HepG2 (cell line): ENCODE results near the gene NWD2. TPM values are rescaled to one million over a fixed set of nuclear protein-coding genes. Genes with fewer than 3 reads are reported as not detected.

ENCODE experiments used
- ATAC-seq: fragments of 200-7000 bp; cut with Tn5 transposase; 3 replicates; pipeline ENCODE4 v1.9.1; 2020; ENCODE audit warnings: mild to moderate bottlenecking, moderate library complexity
- BruUV-seq: library from RNA; stranded (reverse); fragments of 400-500 nt; replicated peaks from 2 replicates; lab custom pipeline; 2021; lab: Mats Ljungman, UMichigan
- CTCF ChIA-PET: fragments of 300-600 bp; formaldehyde crosslinking; extraction: SDS; loops from one replicate; lab custom pipeline; 2021; ENCODE audit warnings: low total read pairs, inconsistent platforms, low intra/inter-chr PET ratio; lab: Yijun Ruan, JAX
- POLR2A ChIA-PET: fragments of 350-600 bp; sonication (Branson Sonifier 250); formaldehyde crosslinking; loops from one replicate; lab custom pipeline; 2020; ENCODE audit warnings: antibody characterized with exemption, inconsistent platforms; lab: Yijun Ruan, JAX
- DNase-seq: peaks from one replicate; pipeline ENCODE4 v3.0.0-alpha.2; 2015; ENCODE audit warnings: low spot score
- FAIRE-seq: peaks from 3 replicates; lab custom pipeline; 2011; peaks lifted over from hg19 to GRCh38; lab: Jason Lieb, UNC
- H2AFZ ChIP-seq: one replicate; pipeline ENCODE4 v1.6.1; 2011; ENCODE audit warnings: low read length, inconsistent platforms
- H3K27ac ChIP-seq: fragments of 300-600 bp; 3 replicates; pipeline ENCODE4 v1.8.0; 2011; ENCODE audit warnings: mixed run types, mild to moderate bottlenecking, mixed read lengths, low read length, inconsistent platforms; ENCODE audit not compliant: insufficient read depth; ENCODE audit errors: extremely low read length
- H3K27me3 ChIP-seq, 2 experiments: fragments of 200-600 bp in 1 of 2; 2 replicates in 1 of 2; 3 replicates in 1 of 2; pipeline versions ENCODE4 v1.6.0 to v1.8.0; 2011; ENCODE audit warnings: low read length in 2 of 2, mild to moderate bottlenecking in 2 of 2, moderate library complexity in 2 of 2, inconsistent platforms in 1 of 2; ENCODE audit not compliant: insufficient read depth in 2 of 2, control insufficient read depth in 1 of 2
- H3K36me3 ChIP-seq, 2 experiments: fragments of 200-600 bp in 1 of 2; replicated peaks in 1 of 2; 2 replicates in 1 of 2; 3 replicates in 1 of 2; pipeline versions ENCODE4 v1.5.1 to v1.8.0; 2011; ENCODE audit warnings: low read length in 2 of 2, inconsistent platforms in 1 of 2; ENCODE audit not compliant: insufficient read depth in 2 of 2, control insufficient read depth in 1 of 2
- H3K4me1 ChIP-seq: 2 replicates; pipeline ENCODE4 v1.5.1; 2012; ENCODE audit warnings: low read length, inconsistent platforms; ENCODE audit not compliant: insufficient read depth
- H3K4me2 ChIP-seq: 2 replicates; pipeline ENCODE4 v1.6.0; 2011; ENCODE audit warnings: low read depth, low read length, inconsistent platforms
- H3K4me3 ChIP-seq, 3 experiments: fragments of 200-600 bp in 1 of 3; sonication (generic), shearing (Covaris generic) in 1 of 3; replicated peaks in 1 of 3; 2 replicates each; pipeline ENCODE4 v1.5.1; 2011 to 2016; ENCODE audit warnings: low read length in 3 of 3, inconsistent platforms in 2 of 3, low read depth in 2 of 3, mild to moderate bottlenecking in 2 of 3, control low read depth in 1 of 3, mixed read lengths in 1 of 3; ENCODE audit not compliant: insufficient read depth in 1 of 3
- H3K79me2 ChIP-seq: one replicate; pipeline ENCODE4 v1.6.1; 2011; ENCODE audit warnings: low read length, inconsistent platforms; ENCODE audit not compliant: insufficient read depth
- H3K9ac ChIP-seq: 2 replicates; pipeline ENCODE4 v1.6.0; 2011; ENCODE audit warnings: mild to moderate bottlenecking, low read depth, low read length, inconsistent platforms; ENCODE audit not compliant: insufficient read depth
- H3K9me3 ChIP-seq: 2 replicates; pipeline ENCODE4 v1.5.1; 2012; ENCODE audit warnings: mild to moderate bottlenecking, low read length
- H4K20me1 ChIP-seq: 2 replicates; pipeline ENCODE4 v1.6.0; 2011; ENCODE audit warnings: inconsistent platforms, mild to moderate bottlenecking, low read length, moderate library complexity; ENCODE audit not compliant: insufficient read depth
- DNMT3B ChIP-seq: conservative IDR thresholded peaks from 2 replicates; pipeline ENCODE4 v1.6.1; 2016; ENCODE audit warnings: missing biosample characterization, control low read depth
- GTF3A ChIP-seq: sonication (generic); formaldehyde crosslinking; conservative IDR thresholded peaks from 2 replicates; pipeline ENCODE4 v1.4.0; 2020; ENCODE audit warnings: mild to moderate bottlenecking, missing genetic modification reagents
- KLF9 ChIP-seq: IDR thresholded peaks from 2 replicates; pipeline ENCODE4 v1.6.1; 2016; ENCODE audit warnings: low read depth
- MAFG ChIP-seq: sonication (generic); formaldehyde crosslinking; IDR thresholded peaks from 2 replicates; pipeline ENCODE4 v1.5.1; 2020; ENCODE audit warnings: mild to moderate bottlenecking, missing genetic modification reagents
- POLR2AphosphoS2 ChIP-seq: IDR thresholded peaks from 2 replicates; pipeline ENCODE4 v1.6.1; 2011; ENCODE audit warnings: low read depth, low read length, improper control_type of control experiment
- SP5 ChIP-seq: IDR thresholded peaks from 2 replicates; pipeline ENCODE4 v1.6.1; 2016; ENCODE audit warnings: low read depth, borderline replicate concordance
- THYN1 ChIP-seq: sonication (generic); formaldehyde crosslinking; IDR thresholded peaks from 2 replicates; pipeline ENCODE4 v1.8.1; 2023; ENCODE audit warnings: low read depth, mild to moderate bottlenecking, moderate library complexity, missing genetic modification reagents, borderline replicate concordance
- YEATS2 ChIP-seq: sonication (generic); formaldehyde crosslinking; IDR thresholded peaks from 2 replicates; pipeline ENCODE4 v1.4.0; 2020; ENCODE audit warnings: missing genetic modification reagents, borderline replicate concordance
- ZNF234 ChIP-seq: sonication (generic); formaldehyde crosslinking; conservative IDR thresholded peaks from 2 replicates; pipeline ENCODE4 v1.5.1; 2020; ENCODE audit warnings: mild to moderate bottlenecking, missing genetic modification reagents
- ZNF367 ChIP-seq: sonication (generic); formaldehyde crosslinking; IDR thresholded peaks from 2 replicates; pipeline ENCODE4 v1.4.0; 2020; ENCODE audit warnings: missing genetic modification reagents, borderline replicate concordance
- ZNF782 ChIP-seq: sonication (generic); formaldehyde crosslinking; IDR thresholded peaks from 2 replicates; pipeline ENCODE4 v1.4.0; 2020; ENCODE audit warnings: missing genetic modification reagents, mild to moderate bottlenecking, borderline replicate concordance
- ZNF883 ChIP-seq: sonication (generic); formaldehyde crosslinking; IDR thresholded peaks from 2 replicates; pipeline ENCODE4 v1.5.1; 2020; ENCODE audit warnings: mild to moderate bottlenecking, missing genetic modification reagents; ENCODE audit errors: not compliant biosample characterization
- WGBS: methylation state at CpG from one replicate; pipeline ENCODE4 v1.1.6; 2017; ENCODE audit warnings: low lambda C conversion rate; 5-methylcytosine and 5-hydroxymethylcytosine counted together
- in situ Hi-C: cut with HindIII; loops from 2 replicates; pipeline ENCODE4 v1.10.0; 2017; ENCODE audit warnings: low pct_unique_long_range_greater_than_20kb; ENCODE audit not compliant: extremely low pct_ligation_motif_present
- intact Hi-C: fragments of 100-400 bp; cut with micrococcal nuclease; formaldehyde crosslinking; loops from one replicate; pipeline ENCODE4 v1.10.0; 2022; ENCODE audit not compliant: unreplicated experiment
- polyA plus RNA-seq, 8 experiments: library from polyadenylated mRNA; depleted of rRNA in 3 of 8; stranded (reverse) in 7 of 8; unstranded in 1 of 8; fragments of >200 nt; fragmentation: Illumina TruSeq in 4 of 8; extraction: Trizol in 4 of 8; gene quantifications; 2 replicates each; pipeline versions ENCODE4 v1.2.1 to v1.2.3, GENCODE V29; 2011 to 2016; ENCODE audit warnings: low read depth in 4 of 8, missing spikeins in 1 of 8, mixed read lengths in 1 of 8; ENCODE audit not compliant: insufficient read depth in 1 of 8
- total RNA-seq, 5 experiments: library from RNA; depleted of rRNA; stranded (reverse); fragments of >200 nt; fragmentation: Illumina TruSeq; extraction: Trizol; gene quantifications; 2 replicates each; pipeline ENCODE4 v1.2.3, GENCODE V29; 2016; ENCODE audit warnings: low read depth in 1 of 5
- TF ChIP-seq, protein P1 (sequence below): sonication (generic); formaldehyde crosslinking; IDR thresholded peaks from 2 replicates; pipeline ENCODE4 v1.4.0; 2020; ENCODE audit warnings: missing genetic modification reagents
- TF ChIP-seq, protein P2 (sequence below): sonication (generic); formaldehyde crosslinking; IDR thresholded peaks from 2 replicates; pipeline ENCODE4 v1.5.1; 2020; ENCODE audit warnings: mild to moderate bottlenecking, missing genetic modification reagents, moderate library complexity
- TF ChIP-seq, protein P3 (sequence below): sonication (generic); formaldehyde crosslinking; IDR thresholded peaks from 2 replicates; pipeline ENCODE4 v1.4.0; 2020; ENCODE audit warnings: missing genetic modification reagents

The NWD2 gene
- total and polyA plus RNA-seq, 2 of the 13 experiments (the other 11 are each of a cell fraction or from before 2014, with no cell fraction given) = not detected

DNA sequence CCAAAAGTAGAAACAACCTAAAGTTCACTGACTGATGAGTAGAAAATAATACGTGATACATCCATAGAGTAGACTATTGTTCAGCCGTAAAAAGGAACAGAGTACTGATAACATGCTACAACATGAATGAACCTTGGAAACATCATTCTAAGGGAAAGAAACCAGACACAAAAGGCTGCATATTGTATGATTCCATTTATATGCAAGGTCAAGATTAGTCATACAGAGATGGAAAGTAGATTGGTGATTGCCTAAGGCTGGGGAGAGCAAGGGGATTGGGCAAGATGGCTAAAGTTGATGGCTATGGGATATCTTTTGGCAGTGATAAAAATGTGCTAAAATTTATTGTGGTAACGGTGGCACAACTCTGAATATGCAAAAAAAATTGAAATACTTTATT lies 232.6 kb downstream of the NWD2 start (continued):
- no peak for TF ChIP-seq ZNF367 (CRISPR knock-in tag)

DNA sequence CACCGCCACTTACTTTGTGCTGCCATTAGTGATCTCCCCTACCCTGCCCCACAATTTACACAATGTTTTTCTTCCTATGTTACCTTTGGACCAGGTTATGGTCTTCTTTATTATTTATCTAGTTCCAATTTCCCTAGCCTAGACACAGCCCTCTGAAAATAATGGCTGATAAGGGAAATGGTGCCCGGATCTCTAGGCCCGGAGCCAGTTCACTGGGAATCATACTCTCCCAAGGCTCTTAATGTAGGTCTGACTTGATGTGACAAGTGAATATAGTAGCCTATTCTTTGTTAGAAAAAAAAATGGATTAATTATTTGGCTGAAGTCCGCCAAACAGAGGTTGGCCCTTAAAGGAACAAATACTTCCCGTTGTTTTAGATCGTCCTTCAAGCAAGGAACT lies 233.6 kb downstream of the NWD2 start:
- no peaks in the 10 kb centered on the region for H3K9me3 ChIP-seq
- FAIRE-seq = no peak
- H4K20me1 ChIP-seq = no peaks in the 10 kb centered on the region
- no peak overlapping the region for H2AFZ ChIP-seq
- intact Hi-C loops (no loop called here), in situ Hi-C loops (no loop called here)
- ChIA-PET POLR2A (no interaction called here), CTCF (no interaction called here)
- H3K4me2 ChIP-seq = no peak overlapping the region
- H3K36me3 ChIP-seq = no peaks in the 10 kb centered on the region
- no peaks in the 10 kb centered on the region for H3K27me3 ChIP-seq
- ATAC-seq = no peak
- no peak overlapping the region for H3K9ac ChIP-seq
- no TSS peak for BruUV-seq
- no peak overlapping the region for H3K4me3 ChIP-seq
- no peak for DNase-seq
- WGBS = 56% methylated on average over 6 of the region's 6 CpGs
- H3K27ac ChIP-seq = no peak overlapping the region
- H3K4me1 ChIP-seq = no peaks in the 10 kb centered on the region
- H3K79me2 ChIP-seq = no peaks in the 10 kb centered on the region
- TF ChIP-seq, protein P1, sequence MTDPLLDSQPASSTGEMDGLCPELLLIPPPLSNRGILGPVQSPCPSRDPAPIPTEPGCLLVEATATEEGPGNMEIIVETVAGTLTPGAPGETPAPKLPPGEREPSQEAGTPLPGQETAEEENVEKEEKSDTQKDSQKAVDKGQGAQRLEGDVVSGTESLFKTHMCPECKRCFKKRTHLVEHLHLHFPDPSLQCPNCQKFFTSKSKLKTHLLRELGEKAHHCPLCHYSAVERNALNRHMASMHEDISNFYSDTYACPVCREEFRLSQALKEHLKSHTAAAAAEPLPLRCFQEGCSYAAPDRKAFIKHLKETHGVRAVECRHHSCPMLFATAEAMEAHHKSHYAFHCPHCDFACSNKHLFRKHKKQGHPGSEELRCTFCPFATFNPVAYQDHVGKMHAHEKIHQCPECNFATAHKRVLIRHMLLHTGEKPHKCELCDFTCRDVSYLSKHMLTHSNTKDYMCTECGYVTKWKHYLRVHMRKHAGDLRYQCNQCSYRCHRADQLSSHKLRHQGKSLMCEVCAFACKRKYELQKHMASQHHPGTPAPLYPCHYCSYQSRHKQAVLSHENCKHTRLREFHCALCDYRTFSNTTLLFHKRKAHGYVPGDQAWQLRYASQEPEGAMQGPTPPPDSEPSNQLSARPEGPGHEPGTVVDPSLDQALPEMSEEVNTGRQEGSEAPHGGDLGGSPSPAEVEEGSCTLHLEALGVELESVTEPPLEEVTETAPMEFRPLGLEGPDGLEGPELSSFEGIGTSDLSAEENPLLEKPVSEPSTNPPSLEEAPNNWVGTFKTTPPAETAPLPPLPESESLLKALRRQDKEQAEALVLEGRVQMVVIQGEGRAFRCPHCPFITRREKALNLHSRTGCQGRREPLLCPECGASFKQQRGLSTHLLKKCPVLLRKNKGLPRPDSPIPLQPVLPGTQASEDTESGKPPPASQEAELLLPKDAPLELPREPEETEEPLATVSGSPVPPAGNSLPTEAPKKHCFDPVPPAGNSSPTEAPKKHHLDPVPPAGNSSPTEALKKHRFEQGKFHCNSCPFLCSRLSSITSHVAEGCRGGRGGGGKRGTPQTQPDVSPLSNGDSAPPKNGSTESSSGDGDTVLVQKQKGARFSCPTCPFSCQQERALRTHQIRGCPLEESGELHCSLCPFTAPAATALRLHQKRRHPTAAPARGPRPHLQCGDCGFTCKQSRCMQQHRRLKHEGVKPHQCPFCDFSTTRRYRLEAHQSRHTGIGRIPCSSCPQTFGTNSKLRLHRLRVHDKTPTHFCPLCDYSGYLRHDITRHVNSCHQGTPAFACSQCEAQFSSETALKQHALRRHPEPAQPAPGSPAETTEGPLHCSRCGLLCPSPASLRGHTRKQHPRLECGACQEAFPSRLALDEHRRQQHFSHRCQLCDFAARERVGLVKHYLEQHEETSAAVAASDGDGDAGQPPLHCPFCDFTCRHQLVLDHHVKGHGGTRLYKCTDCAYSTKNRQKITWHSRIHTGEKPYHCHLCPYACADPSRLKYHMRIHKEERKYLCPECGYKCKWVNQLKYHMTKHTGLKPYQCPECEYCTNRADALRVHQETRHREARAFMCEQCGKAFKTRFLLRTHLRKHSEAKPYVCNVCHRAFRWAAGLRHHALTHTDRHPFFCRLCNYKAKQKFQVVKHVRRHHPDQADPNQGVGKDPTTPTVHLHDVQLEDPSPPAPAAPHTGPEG (CRISPR knock-in tag) = no peak
- TF ChIP-seq KLF9 (CRISPR knock-in tag) (no peak), ZNF883 (CRISPR knock-in tag) (no peak), ZNF782 (CRISPR knock-in tag) (no peak), SP5 (CRISPR knock-in tag) (no peak), YEATS2 (CRISPR knock-in tag) (no peak), DNMT3B (CRISPR knock-in tag) (no peak), ZNF234 (CRISPR knock-in tag) (no peak), POLR2AphosphoS2 (no peak), MAFG (CRISPR knock-in tag) (no peak), GTF3A (CRISPR knock-in tag) (no peak), THYN1 (CRISPR knock-in tag) (no peak)
- TF ChIP-seq, protein P2, sequence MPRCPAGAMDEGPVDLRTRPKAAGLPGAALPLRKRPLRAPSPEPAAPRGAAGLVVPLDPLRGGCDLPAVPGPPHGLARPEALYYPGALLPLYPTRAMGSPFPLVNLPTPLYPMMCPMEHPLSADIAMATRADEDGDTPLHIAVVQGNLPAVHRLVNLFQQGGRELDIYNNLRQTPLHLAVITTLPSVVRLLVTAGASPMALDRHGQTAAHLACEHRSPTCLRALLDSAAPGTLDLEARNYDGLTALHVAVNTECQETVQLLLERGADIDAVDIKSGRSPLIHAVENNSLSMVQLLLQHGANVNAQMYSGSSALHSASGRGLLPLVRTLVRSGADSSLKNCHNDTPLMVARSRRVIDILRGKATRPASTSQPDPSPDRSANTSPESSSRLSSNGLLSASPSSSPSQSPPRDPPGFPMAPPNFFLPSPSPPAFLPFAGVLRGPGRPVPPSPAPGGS (CRISPR knock-in tag) = no peak
- TF ChIP-seq, protein P3, sequence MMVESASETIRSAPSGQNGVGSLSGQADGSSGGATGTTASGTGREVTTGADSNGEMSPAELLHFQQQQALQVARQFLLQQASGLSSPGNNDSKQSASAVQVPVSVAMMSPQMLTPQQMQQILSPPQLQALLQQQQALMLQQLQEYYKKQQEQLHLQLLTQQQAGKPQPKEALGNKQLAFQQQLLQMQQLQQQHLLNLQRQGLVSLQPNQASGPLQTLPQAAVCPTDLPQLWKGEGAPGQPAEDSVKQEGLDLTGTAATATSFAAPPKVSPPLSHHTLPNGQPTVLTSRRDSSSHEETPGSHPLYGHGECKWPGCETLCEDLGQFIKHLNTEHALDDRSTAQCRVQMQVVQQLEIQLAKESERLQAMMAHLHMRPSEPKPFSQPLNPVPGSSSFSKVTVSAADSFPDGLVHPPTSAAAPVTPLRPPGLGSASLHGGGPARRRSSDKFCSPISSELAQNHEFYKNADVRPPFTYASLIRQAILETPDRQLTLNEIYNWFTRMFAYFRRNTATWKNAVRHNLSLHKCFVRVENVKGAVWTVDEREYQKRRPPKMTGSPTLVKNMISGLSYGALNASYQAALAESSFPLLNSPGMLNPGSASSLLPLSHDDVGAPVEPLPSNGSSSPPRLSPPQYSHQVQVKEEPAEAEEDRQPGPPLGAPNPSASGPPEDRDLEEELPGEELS = no peak
